GM23338 (cell line): ENCODE measurements around the gene FBLIM1. TPM values are rescaled to one million over a fixed set of nuclear protein-coding genes. Genes with fewer than 3 reads are reported as not detected.

Experiments
- ATAC-seq: fragments of 200-7000 bp; cut with Tn5 transposase; 3 replicates; pipeline ENCODE4 v1.9.1; 2020
- DNase-seq: peaks from one replicate; pipeline ENCODE4 v3.0.0-alpha.2; 2015; ENCODE audit warnings: low spot score
- H2AFZ ChIP-seq: fragments of 200-600 bp; sonication (generic); 2 replicates; pipeline ENCODE4 v1.8.0; 2016; ENCODE audit warnings: antibody characterized with exemption, mild to moderate bottlenecking, moderate library complexity
- H3F3A ChIP-seq: fragments of 200-600 bp; sonication (generic); replicated peaks from 2 replicates; pipeline ENCODE4 v1.8.0; 2017; ENCODE audit warnings: antibody characterized with exemption, mixed run types, low read depth
- H3K27ac ChIP-seq: fragments of 200-600 bp; sonication (generic); 2 replicates; pipeline ENCODE4 v1.6.1; 2016; ENCODE audit warnings: low read depth
- H3K27me3 ChIP-seq: fragments of 200-600 bp; sonication (generic); 2 replicates; pipeline ENCODE4 v1.8.0; 2016; ENCODE audit warnings: mild to moderate bottlenecking, mixed run types, moderate library complexity; ENCODE audit not compliant: insufficient read depth
- H3K36me3 ChIP-seq: fragments of 200-600 bp; sonication (generic); 2 replicates; pipeline ENCODE4 v1.8.0; 2016; ENCODE audit warnings: mild to moderate bottlenecking; ENCODE audit not compliant: insufficient read depth
- H3K4me1 ChIP-seq: fragments of 200-600 bp; sonication (generic); 2 replicates; pipeline ENCODE4 v1.8.0; 2016; ENCODE audit warnings: mild to moderate bottlenecking, moderate library complexity; ENCODE audit not compliant: insufficient read depth
- H3K4me2 ChIP-seq: fragments of 200-600 bp; sonication (generic); 2 replicates; pipeline ENCODE4 v1.7.1; 2017; ENCODE audit warnings: mixed run types
- H3K4me3 ChIP-seq: fragments of 200-600 bp; sonication (generic); 2 replicates; pipeline ENCODE4 v1.6.1; 2016; ENCODE audit warnings: mixed run types
- H3K79me2 ChIP-seq: fragments of 200-600 bp; sonication (generic); replicated peaks from 2 replicates; pipeline ENCODE4 v1.8.0; 2017; ENCODE audit warnings: mild to moderate bottlenecking; ENCODE audit not compliant: insufficient read depth
- H3K9me2 ChIP-seq: fragments of 200-600 bp; sonication (generic); 2 replicates; pipeline ENCODE4 v1.8.0; 2017; ENCODE audit not compliant: insufficient read depth
- H4K20me1 ChIP-seq: fragments of 200-600 bp; sonication (generic); replicated peaks from 2 replicates; pipeline ENCODE4 v1.8.0; 2017; ENCODE audit warnings: mild to moderate bottlenecking; ENCODE audit not compliant: insufficient read depth
- H3K27ac Mint-ChIP-seq: 2 replicates; pipeline ENCODE4 v1.8.0; 2020; ENCODE audit warnings: inconsistent platforms, mild to moderate bottlenecking, moderate library complexity, mixed read lengths
- H3K27me3 Mint-ChIP-seq: 3 replicates; pipeline ENCODE4 v1.8.0; 2022; ENCODE audit warnings: low read depth, mild to moderate bottlenecking, moderate library complexity, mixed read lengths, inconsistent platforms; ENCODE audit not compliant: insufficient read depth, poor library complexity
- H3K36me3 Mint-ChIP-seq: 3 replicates; pipeline ENCODE4 v1.8.0; 2021; ENCODE audit warnings: low read depth, mild to moderate bottlenecking, inconsistent platforms, moderate library complexity, mixed read lengths
- H3K4me1 Mint-ChIP-seq: 3 replicates; pipeline ENCODE4 v1.8.0; 2020; ENCODE audit warnings: mild to moderate bottlenecking, inconsistent platforms, mixed read lengths
- H3K4me3 Mint-ChIP-seq: 3 replicates; pipeline ENCODE4 v1.8.0; 2021; ENCODE audit warnings: moderate library complexity, mild to moderate bottlenecking, inconsistent platforms, mixed read lengths
- H3K9me3 Mint-ChIP-seq: 3 replicates; pipeline ENCODE4 v1.8.0; 2020; ENCODE audit warnings: moderate library complexity, mild to moderate bottlenecking, inconsistent platforms, mixed read lengths
- CREB1 ChIP-seq: fragments of 250-450 bp; sonication (Bioruptor Pico); IDR thresholded peaks from 2 replicates; pipeline ENCODE4 v1.5.0; 2020; ENCODE audit warnings: low read depth, mild to moderate bottlenecking, moderate library complexity
- EZH2phosphoT487 ChIP-seq: fragments of 200-600 bp; sonication (generic); IDR thresholded peaks from one replicate; pipeline ENCODE4 v1.8.1; 2018; ENCODE audit warnings: antibody characterized with exemption; ENCODE audit not compliant: unreplicated experiment
- NANOG ChIP-seq: IDR thresholded peaks from 2 replicates; pipeline ENCODE4 v1.6.1; 2016; ENCODE audit warnings: antibody characterized with exemption, borderline replicate concordance
- REST ChIP-seq: IDR thresholded peaks from one replicate; pipeline ENCODE4 v1.6.1; 2018; ENCODE audit warnings: antibody characterized with exemption; ENCODE audit not compliant: unreplicated experiment
- polyA plus RNA-seq: library from polyadenylated mRNA; unstranded; fragments of >200 nt; fragmentation: Nextera tagmentation; extraction: Ambion mirVana; gene quantifications from 2 replicates; pipeline ENCODE4 v1.2.1, GENCODE V29; 2016
- total RNA-seq: library from RNA; depleted of rRNA; stranded (reverse); fragments of >200 nt; shearing (Covaris generic); gene quantifications from 2 replicates; pipeline ENCODE4 v1.2.3, GENCODE V29; 2014

FBLIM1 gene
- total and polyA plus RNA-seq, 2 experiments from 2014 or later = 41.7 to 81.7 TPM

GRCh38 chr1:15723631-15724246 is 34.9 kb upstream of the FBLIM1 start (continued):
- TF ChIP-seq EZH2phosphoT487 = no peak
- no peak for TF ChIP-seq REST
- no peak for TF ChIP-seq CREB1 (CRISPR knock-in tag)
- TF ChIP-seq NANOG = no peak

GRCh38 chr1:15724949-15725880 is 33.4 kb upstream of the FBLIM1 start:
- Histone ChIP-seq H3K79me2 (no peaks in the 10 kb centered on the region), H3K9me2 (no peaks in the 10 kb centered on the region), H3K4me3 (no peak overlapping the region), H3K36me3 (no peaks in the 10 kb centered on the region; the same call in 1 of the 2 replicates), H4K20me1 (no peaks in the 10 kb centered on the region; the same call in none of the 2 replicates), H3K27ac (no peak overlapping the region), H3K4me1 (no peaks in the 10 kb centered on the region), H2AFZ (no peak overlapping the region), H3F3A (no peaks in the 10 kb centered on the region), H3K27me3 (no peaks in the 10 kb centered on the region), H3K4me2 (no peak overlapping the region)
- Mint-ChIP-seq H3K27me3 (peaks cover 8% of the 10 kb centered on the region), H3K4me3 (no peak overlapping the region), H3K9me3 (no peaks in the 10 kb centered on the region), H3K36me3 (peaks cover 26% of the 10 kb centered on the region), H3K4me1 (no peaks in the 10 kb centered on the region), H3K27ac (no peak overlapping the region)
- no peak for TF ChIP-seq REST
- peak; percentile 27; the same call in 1 of the 3 replicates for ATAC-seq
- no peak for DNase-seq
